HepG2 (cell line): ENCODE measurements around the gene DPY30. TPM values are rescaled to one million over a fixed set of nuclear protein-coding genes. Genes with fewer than 3 reads are reported as not detected.

Source experiments
- ADNP ChIP-seq: sonication (generic); formaldehyde crosslinking; IDR thresholded peaks from 2 replicates; pipeline ENCODE4 v1.4.0; 2020; ENCODE audit warnings: missing genetic modification reagents
- ETS1 ChIP-seq: sonication (generic); formaldehyde crosslinking; IDR thresholded peaks from 2 replicates; pipeline ENCODE4 v1.4.0; 2020; ENCODE audit warnings: missing genetic modification reagents
- HOXD1 ChIP-seq: sonication (generic); formaldehyde crosslinking; IDR thresholded peaks from 2 replicates; pipeline ENCODE4 v1.5.0; 2020; ENCODE audit warnings: missing genetic modification reagents
- IRF9 ChIP-seq: sonication (generic); formaldehyde crosslinking; IDR thresholded peaks from 2 replicates; pipeline ENCODE4 v1.8.0; 2022; ENCODE audit warnings: missing genetic modification reagents, mild to moderate bottlenecking, borderline replicate concordance
- KLF16 ChIP-seq, 2 experiments: sonication (generic) in 1 of 2; formaldehyde crosslinking in 1 of 2; IDR thresholded peaks; 2 replicates each; pipeline versions ENCODE4 v1.6.1 to v1.8.0; 2016 to 2023; ENCODE audit warnings: missing genetic modification reagents in 2 of 2, missing compliant biosample characterization in 1 of 2
- MXD4 ChIP-seq: IDR thresholded peaks from 2 replicates; pipeline ENCODE4 v1.6.1; 2016; ENCODE audit warnings: mild to moderate bottlenecking, missing biosample characterization, missing genetic modification reagents
- RBM39 ChIP-seq: fragments of 200-400 bp; formaldehyde crosslinking; IDR thresholded peaks from one replicate; pipeline ENCODE4 v1.6.1; 2018; ENCODE audit warnings: antibody characterized with exemption, mild to moderate bottlenecking, low read depth, low read length; ENCODE audit not compliant: poor library complexity, severe bottlenecking
- RELA ChIP-seq: sonication (generic); formaldehyde crosslinking; IDR thresholded peaks from 2 replicates; pipeline ENCODE4 v1.4.0; 2020; ENCODE audit warnings: missing genetic modification reagents
- TAF1 ChIP-seq: sonication (generic); formaldehyde crosslinking; IDR thresholded peaks from 2 replicates; pipeline ENCODE4 v1.4.0; 2020; ENCODE audit warnings: missing genetic modification reagents
- TMF1 ChIP-seq: sonication (generic); formaldehyde crosslinking; IDR thresholded peaks from 2 replicates; pipeline ENCODE4 v1.8.1; 2022; ENCODE audit warnings: low read depth, missing genetic modification reagents
- U2AF2 ChIP-seq: fragments of 200-400 bp; formaldehyde crosslinking; IDR thresholded peaks from 2 replicates; pipeline ENCODE4 v1.6.1; 2017; ENCODE audit warnings: low read depth, mild to moderate bottlenecking, low read length
- ZBED4 ChIP-seq: sonication (generic); formaldehyde crosslinking; IDR thresholded peaks from 2 replicates; pipeline ENCODE4 v1.4.0; 2020; ENCODE audit warnings: missing genetic modification reagents, borderline replicate concordance
- ZNF512B ChIP-seq: sonication (generic); formaldehyde crosslinking; IDR thresholded peaks from 2 replicates; pipeline ENCODE4 v1.5.1; 2020; ENCODE audit warnings: missing genetic modification reagents, mild to moderate bottlenecking, borderline replicate concordance
- ZNF800 ChIP-seq: sonication (generic); formaldehyde crosslinking; IDR thresholded peaks from 2 replicates; pipeline ENCODE4 v1.4.0; 2020; ENCODE audit warnings: missing genetic modification reagents
- ZZZ3 ChIP-seq: sonication (generic); formaldehyde crosslinking; IDR thresholded peaks from 2 replicates; pipeline ENCODE4 v1.4.0; 2020; ENCODE audit warnings: missing genetic modification reagents, mild to moderate bottlenecking, borderline replicate concordance
- polyA plus RNA-seq, 8 experiments: library from polyadenylated mRNA; depleted of rRNA in 3 of 8; stranded (reverse) in 7 of 8; unstranded in 1 of 8; fragments of >200 nt; fragmentation: Illumina TruSeq in 4 of 8; extraction: Trizol in 4 of 8; gene quantifications; 2 replicates each; pipeline versions ENCODE4 v1.2.1 to v1.2.3, GENCODE V29; 2011 to 2016; ENCODE audit warnings: low read depth in 4 of 8, missing spikeins in 1 of 8, mixed read lengths in 1 of 8; ENCODE audit not compliant: insufficient read depth in 1 of 8
- total RNA-seq, 5 experiments: library from RNA; depleted of rRNA; stranded (reverse); fragments of >200 nt; fragmentation: Illumina TruSeq; extraction: Trizol; gene quantifications; 2 replicates each; pipeline ENCODE4 v1.2.3, GENCODE V29; 2016; ENCODE audit warnings: low read depth in 1 of 5

The DPY30 gene
- total and polyA plus RNA-seq, 2 of the 13 experiments (the other 11 are each of a cell fraction or from before 2014, with no cell fraction given) = 98.1 to 118 TPM

- TF ChIP-seq ZNF512B (CRISPR knock-in tag) = peak; percentile 69; the same call in 1 of the 2 replicates
- TF ChIP-seq IRF9 (CRISPR knock-in tag) = peak; percentile 63; the same call in 1 of the 2 replicates
- peak; percentile 76 for TF ChIP-seq MXD4
- peak; percentile 51 to 73; a peak in 1 of 4 replicates for TF ChIP-seq KLF16 (CRISPR knock-in tag; IDR thresholded peaks at IDR 0.05)
- TF ChIP-seq TAF1 = peak; percentile 97
- TF ChIP-seq TMF1 (CRISPR knock-in tag) = peak; percentile 90
- no peak for TF ChIP-seq RELA
- peak; percentile 93 for TF ChIP-seq HOXD1 (CRISPR knock-in tag)
- no peak for TF ChIP-seq ETS1 (CRISPR knock-in tag)
- no peak for TF ChIP-seq U2AF2
- TF ChIP-seq ZBED4 (CRISPR knock-in tag) = no peak
- no peak for TF ChIP-seq ADNP (CRISPR knock-in tag)
- TF ChIP-seq ZZZ3 (CRISPR knock-in tag) = no peak; the same call in 1 of the 2 replicates
- TF ChIP-seq ZNF800 = peak; percentile 64; the same call in 1 of the 2 replicates
- peak; percentile 52 for TF ChIP-seq RBM39
Observed at GRCh38 chr2:32039447-32040219, at the start of gene DPY30 (continued).
